A673 (cell line): ENCODE data around the gene LIF. TPM values are rescaled to one million over a fixed set of nuclear protein-coding genes. Genes with fewer than 3 reads are reported as not detected.

Experiments used
- BruUV-seq: library from RNA; stranded (reverse); fragments of 400-500 nt; replicated peaks from 2 replicates; lab custom pipeline; 2021; lab: Mats Ljungman, UMichigan
- CTCF ChIA-PET: fragments of 300-600 bp; sonication (Branson Sonifier 250); formaldehyde crosslinking; loops from one replicate; lab custom pipeline; 2022; ENCODE audit warnings: antibody characterized with exemption; lab: Charles Lee
- POLR2A ChIA-PET: fragments of 300-600 bp; sonication (Branson Sonifier 250); formaldehyde crosslinking; loops from one replicate; lab custom pipeline; 2022; ENCODE audit warnings: antibody characterized with exemption; ENCODE audit not compliant: low non-redundant PET; lab: Charles Lee
- DNase-seq: peaks from one replicate; pipeline ENCODE4 v3.0.0-alpha.2; 2015; ENCODE audit warnings: low spot score
- H3K27ac ChIP-seq: fragments of 200-600 bp; sonication (generic); 2 replicates; pipeline ENCODE4 v1.5.1; 2016; ENCODE audit warnings: mixed run types, low read depth, mild to moderate bottlenecking, mixed read lengths, antibody characterized with exemption, low read length; ENCODE audit not compliant: poor library complexity, severe bottlenecking
- H3K27me3 ChIP-seq: fragments of 200-600 bp; sonication (generic); replicated peaks from 2 replicates; pipeline ENCODE4 v1.6.1; 2017; ENCODE audit warnings: mixed run types, low read depth, mild to moderate bottlenecking, mixed read lengths, antibody characterized with exemption, low read length; ENCODE audit not compliant: insufficient read depth, poor library complexity
- H3K36me3 ChIP-seq: fragments of 200-600 bp; sonication (generic); 2 replicates; pipeline ENCODE4 v1.6.1; 2016; ENCODE audit warnings: mixed run types, mild to moderate bottlenecking, mixed read lengths, antibody characterized with exemption, low read length; ENCODE audit not compliant: insufficient read depth, poor library complexity, severe bottlenecking
- H3K4me1 ChIP-seq: fragments of 200-600 bp; sonication (generic); 2 replicates; pipeline ENCODE4 v1.6.1; 2017; ENCODE audit warnings: mixed run types, mild to moderate bottlenecking, mixed read lengths, antibody characterized with exemption, low read length; ENCODE audit not compliant: insufficient read depth, poor library complexity, severe bottlenecking
- H3K4me3 ChIP-seq: fragments of 200-600 bp; sonication (generic); 2 replicates; pipeline ENCODE4 v1.5.1; 2016; ENCODE audit warnings: low read depth, mixed run types, mild to moderate bottlenecking, mixed read lengths, low read length; ENCODE audit not compliant: poor library complexity, severe bottlenecking
- H3K9me3 ChIP-seq: fragments of 200-600 bp; sonication (generic); 2 replicates; pipeline ENCODE4 v1.6.1; 2016; ENCODE audit warnings: mixed run types, low read depth, mild to moderate bottlenecking, mixed read lengths, antibody characterized with exemption, low read length; ENCODE audit not compliant: poor library complexity, severe bottlenecking
- EZH2 ChIP-seq: fragments of 200-600 bp; sonication (generic); IDR thresholded peaks from 2 replicates; pipeline ENCODE4 v1.6.1; 2017; ENCODE audit warnings: borderline replicate concordance, low read depth, mild to moderate bottlenecking, mixed read lengths, antibody characterized with exemption, low read length; ENCODE audit not compliant: poor library complexity, severe bottlenecking
- intact Hi-C: fragments of 100-400 bp; cut with micrococcal nuclease; formaldehyde crosslinking; loops from one replicate; pipeline ENCODE4 v1.10.0; 2022; ENCODE audit not compliant: unreplicated experiment
- total RNA-seq: library from RNA; stranded (reverse); gene quantifications from 2 replicates; pipeline ENCODE4 v1.2.3, GENCODE V29; 2021
- TF ChIP-seq, protein P1 (sequence below): fragments of 300-800, 200-600 bp; sonication (generic); conservative IDR thresholded peaks from 2 replicates; pipeline ENCODE4 v1.5.1; 2017; ENCODE audit warnings: low read depth, mild to moderate bottlenecking, antibody characterized with exemption, low read length, moderate library complexity, mixed read lengths

The LIF gene
- total RNA-seq, 1 experiment from 2014 or later = 0.24 TPM

DNA sequence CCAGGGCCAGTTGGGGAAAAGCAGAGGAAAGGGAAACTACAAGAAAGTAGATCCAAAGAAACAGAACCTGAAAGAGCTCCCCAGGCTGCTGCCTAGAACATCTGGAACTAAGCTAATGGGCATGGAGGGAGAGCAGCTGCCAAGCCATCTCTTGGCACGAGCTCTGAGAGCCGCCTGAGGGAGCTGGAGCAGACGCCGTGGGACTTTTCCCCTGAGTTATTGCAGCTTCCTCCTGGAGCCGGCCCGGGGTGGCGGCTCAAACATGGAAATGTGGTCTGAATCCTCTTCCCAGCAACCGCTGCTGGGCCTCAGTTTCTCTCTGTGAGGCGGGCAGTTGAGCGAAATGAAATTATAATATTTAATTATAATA lies 41.8 kb downstream of the LIF start:
- ChIA-PET CTCF (interaction anchor here (0.8 kb wide), 1 partner anchor 15 kb away, joined by 3 read pairs; no protein-coding TSS in a partner anchor), POLR2A (interaction anchor here (0.6 kb wide), 2 partner anchors 136 to 139 kb away, joined by 3 to 4 read pairs; no protein-coding TSS in a partner anchor)
- Histone ChIP-seq H3K4me1 (peaks cover 7% of the 10 kb centered on the region), H3K4me3 (no peak overlapping the region), H3K9me3 (no peaks in the 10 kb centered on the region), H3K36me3 (no peaks in the 10 kb centered on the region), H3K27me3 (no peaks in the 10 kb centered on the region), H3K27ac (no peak overlapping the region)
- intact Hi-C loops = no loop called here
- TF ChIP-seq, protein P1, sequence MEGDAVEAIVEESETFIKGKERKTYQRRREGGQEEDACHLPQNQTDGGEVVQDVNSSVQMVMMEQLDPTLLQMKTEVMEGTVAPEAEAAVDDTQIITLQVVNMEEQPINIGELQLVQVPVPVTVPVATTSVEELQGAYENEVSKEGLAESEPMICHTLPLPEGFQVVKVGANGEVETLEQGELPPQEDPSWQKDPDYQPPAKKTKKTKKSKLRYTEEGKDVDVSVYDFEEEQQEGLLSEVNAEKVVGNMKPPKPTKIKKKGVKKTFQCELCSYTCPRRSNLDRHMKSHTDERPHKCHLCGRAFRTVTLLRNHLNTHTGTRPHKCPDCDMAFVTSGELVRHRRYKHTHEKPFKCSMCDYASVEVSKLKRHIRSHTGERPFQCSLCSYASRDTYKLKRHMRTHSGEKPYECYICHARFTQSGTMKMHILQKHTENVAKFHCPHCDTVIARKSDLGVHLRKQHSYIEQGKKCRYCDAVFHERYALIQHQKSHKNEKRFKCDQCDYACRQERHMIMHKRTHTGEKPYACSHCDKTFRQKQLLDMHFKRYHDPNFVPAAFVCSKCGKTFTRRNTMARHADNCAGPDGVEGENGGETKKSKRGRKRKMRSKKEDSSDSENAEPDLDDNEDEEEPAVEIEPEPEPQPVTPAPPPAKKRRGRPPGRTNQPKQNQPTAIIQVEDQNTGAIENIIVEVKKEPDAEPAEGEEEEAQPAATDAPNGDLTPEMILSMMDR = no peak
- TF ChIP-seq EZH2 = no peak
- peak; percentile 54 for DNase-seq
- BruUV-seq = no TSS peak

DNA sequence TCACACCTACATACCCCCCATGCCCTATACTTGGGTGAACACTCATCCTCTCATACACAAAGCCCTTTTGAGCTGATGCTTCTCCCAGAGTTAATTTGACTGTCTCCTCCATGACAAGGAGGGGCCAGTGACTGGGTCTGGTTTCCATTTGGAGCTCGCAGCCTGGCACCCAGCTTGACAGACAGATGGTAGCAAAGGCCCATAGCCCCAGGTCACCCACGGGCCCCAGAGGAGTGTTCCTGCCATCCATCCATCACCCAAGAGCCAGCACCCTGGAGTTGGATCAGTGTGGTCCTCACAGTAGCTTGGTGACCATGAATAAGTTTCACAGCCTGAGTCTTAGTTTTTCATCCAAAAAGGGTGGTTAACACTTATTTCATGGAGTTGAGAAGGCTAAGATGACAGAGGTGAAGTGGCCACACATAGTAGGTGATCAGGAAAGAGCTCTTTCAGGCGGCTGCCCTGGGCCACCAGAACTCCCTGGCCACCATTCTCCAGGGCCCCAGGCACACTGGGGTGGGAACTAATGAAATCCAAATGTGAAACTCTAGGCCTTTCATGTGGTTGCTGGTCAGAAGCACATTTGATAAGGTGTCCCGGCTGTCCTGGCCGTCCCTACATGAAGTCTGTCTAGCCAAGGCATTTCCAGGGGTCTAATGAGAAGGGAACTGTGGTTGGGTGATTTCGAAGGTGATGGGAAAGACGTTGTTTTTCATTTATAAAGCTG lies 42.4 kb downstream of the LIF start:
- no TSS peak for BruUV-seq
- Histone ChIP-seq H3K9me3 (no peaks in the 10 kb centered on the region), H3K27ac (no peak overlapping the region), H3K4me3 (no peak overlapping the region), H3K4me1 (peaks cover 7% of the 10 kb centered on the region), H3K27me3 (no peaks in the 10 kb centered on the region), H3K36me3 (no peaks in the 10 kb centered on the region)
- ChIA-PET POLR2A (interaction anchor here (0.6 kb wide), 2 partner anchors 136 to 140 kb away, joined by 3 to 4 read pairs; no protein-coding TSS in a partner anchor), CTCF (interaction anchor here (0.8 kb wide), 1 partner anchor 14 kb away, joined by 3 read pairs; no protein-coding TSS in a partner anchor)
- intact Hi-C loops = no loop called here
- TF ChIP-seq, protein P1 = no peak
- no peak for TF ChIP-seq EZH2
- DNase-seq = no peak

DNA sequence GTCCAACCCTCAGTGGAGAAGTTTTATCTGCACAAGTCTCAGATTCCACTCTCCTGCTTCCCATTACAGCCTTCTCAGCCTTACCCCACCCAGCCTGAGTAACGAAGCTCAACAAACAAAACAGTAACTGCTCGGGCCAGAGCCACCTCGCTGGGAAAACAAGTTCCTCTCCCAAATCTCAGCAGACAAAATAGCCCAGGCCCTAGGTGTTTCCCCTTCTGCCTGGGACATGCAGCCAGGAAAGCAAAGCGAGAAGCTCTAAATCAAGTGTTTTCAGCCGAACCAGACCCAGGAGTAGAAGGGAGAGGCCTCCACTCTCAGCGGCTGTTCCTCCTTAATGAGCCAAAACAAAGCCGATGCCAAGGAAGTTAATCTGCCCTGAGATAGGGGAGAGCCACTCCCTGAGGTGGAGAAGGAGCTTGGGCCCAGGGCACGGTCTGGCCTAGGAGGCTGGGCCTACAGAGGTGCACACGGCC lies 44.0 kb downstream of the LIF start:
- no peak overlapping the region for H3K27ac ChIP-seq
- intact Hi-C loops = no loop called here
- H3K27me3 ChIP-seq = no peaks in the 10 kb centered on the region
- TF ChIP-seq, protein P1 = no peak
- H3K4me3 ChIP-seq = no peak overlapping the region
- ChIA-PET CTCF (no interaction called here), POLR2A (no interaction called here)
- no TSS peak for BruUV-seq
- DNase-seq = no peak
- no peaks in the 10 kb centered on the region for H3K9me3 ChIP-seq
- H3K36me3 ChIP-seq = no peaks in the 10 kb centered on the region
- peaks cover 7% of the 10 kb centered on the region for H3K4me1 ChIP-seq
